ENCODE data around the gene SELL. TPM values are rescaled to one million over a fixed set of nuclear protein-coding genes. Genes with fewer than 3 reads are reported as not detected.

SELL gene
- total RNA-seq: 1 to 10 TPM in 4 of 7 donors, under 1 TPM in 3; 0.36 to 2.0 (median 1.2) TPM
- 10 to 100 TPM in 1 of 2 donors, under 1 TPM in 1; 0.42 to 11.0 TPM for polyA plus RNA-seq
- long read RNA-seq, donor 1, partial matches to known transcripts: 0 of 4 reads
- long read RNA-seq, donor 1, other reads (novel, unspliced or antisense): 1 of 4 reads
- long read RNA-seq, donor 2: 0 reads
- long read RNA-seq, donor 3, partial matches to known transcripts: 0 of 3 reads
- long read RNA-seq, donor 3, other reads (novel, unspliced or antisense): 0 of 3 reads

GRCh38 chr1:169711469-169712308, at the start of gene SELL:
SELL (minus strand) TSS chr1:169711620; CDS start chr1:169711498, 122 bp downstream.
- 9 to 10% (median 9%) methylated on average over 6 of the region's 6 CpGs for WGBS, 3 donors
- peak in 2 of 5 donors; percentile 21 to 37 for DNase-seq
- Histone ChIP-seq H3K9me3 (no peaks in the 10 kb centered on the region), H3K27me3 (no peaks in the 10 kb centered on the region), H3K36me3 (no peaks in the 10 kb centered on the region), H3K4me1 (ENCODE audit: insufficient read depth) (peaks cover 3% of the 10 kb centered on the region), H3K27ac (no peak within 1 kb of the TSS), H3K4me3 (no peak within 1 kb of the TSS)
- intact Hi-C loops (cut with DNase I): no loop called here
- TF ChIP-seq EP300 (IDR thresholded peaks at IDR 0.05): no peak
- peak in 2 of 3 donors; percentile 12 to 33 for TF ChIP-seq CTCF (IDR thresholded peaks at IDR 0.05)

DNA sequence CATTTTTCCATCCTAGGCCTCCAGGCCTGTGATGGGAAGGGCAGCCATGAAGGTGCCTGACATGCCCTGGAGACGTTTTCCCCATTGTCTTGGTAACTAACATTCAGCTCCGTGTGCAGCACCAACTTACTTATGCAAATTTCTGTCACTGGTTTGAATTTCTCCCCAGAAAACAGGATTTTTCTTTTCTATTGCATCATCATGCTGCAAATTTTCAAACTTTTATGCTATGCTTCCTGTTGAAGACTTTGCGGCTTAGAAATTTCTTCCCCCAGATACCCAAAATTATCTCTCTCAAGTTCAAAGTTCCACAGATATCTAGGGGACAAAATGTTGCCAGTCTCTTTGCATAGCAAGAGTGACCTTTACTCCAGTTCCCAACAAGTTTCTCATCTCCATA, 47.6 kb upstream of the SELL start:
- H3K4me1 ChIP-seq (ENCODE audit: insufficient read depth): no peaks in the 10 kb centered on the region
- no peaks in the 10 kb centered on the region for H3K9me3 ChIP-seq
- intact Hi-C loops (cut with DNase I): no loop called here
- H3K4me3 ChIP-seq: no peak overlapping the region
- H3K27me3 ChIP-seq: no peaks in the 10 kb centered on the region
- no peak overlapping the region for H3K27ac ChIP-seq
- no peaks in the 10 kb centered on the region for H3K36me3 ChIP-seq
- DNase-seq: no peak
- 86 to 90% (median 86%) methylated on average over 3 of the region's 3 CpGs for WGBS, 3 donors
- TF ChIP-seq POLR2A (IDR thresholded peaks at IDR 0.05) (no peak), CTCF (IDR thresholded peaks at IDR 0.05) (no peak), EP300 (IDR thresholded peaks at IDR 0.05) (no peak)

- intact Hi-C loops (cut with DNase I): no loop called here
- Histone ChIP-seq H3K4me1 (ENCODE audit: insufficient read depth) (no peaks in the 10 kb centered on the region), H3K27me3 (no peaks in the 10 kb centered on the region), H3K9me3 (no peaks in the 10 kb centered on the region), H3K36me3 (no peaks in the 10 kb centered on the region), H3K4me3 (no peak overlapping the region), H3K27ac (no peak overlapping the region)
- 63 to 75% (median 65%) methylated on average over 4 of the region's 4 CpGs for WGBS, 3 donors
- TF ChIP-seq POLR2A (IDR thresholded peaks at IDR 0.05) (no peak), EP300 (IDR thresholded peaks at IDR 0.05) (no peak)
- DNase-seq: no peak
Observed at GRCh38 chr1:169753549-169753948, 42.1 kb upstream of the SELL start.

DNA sequence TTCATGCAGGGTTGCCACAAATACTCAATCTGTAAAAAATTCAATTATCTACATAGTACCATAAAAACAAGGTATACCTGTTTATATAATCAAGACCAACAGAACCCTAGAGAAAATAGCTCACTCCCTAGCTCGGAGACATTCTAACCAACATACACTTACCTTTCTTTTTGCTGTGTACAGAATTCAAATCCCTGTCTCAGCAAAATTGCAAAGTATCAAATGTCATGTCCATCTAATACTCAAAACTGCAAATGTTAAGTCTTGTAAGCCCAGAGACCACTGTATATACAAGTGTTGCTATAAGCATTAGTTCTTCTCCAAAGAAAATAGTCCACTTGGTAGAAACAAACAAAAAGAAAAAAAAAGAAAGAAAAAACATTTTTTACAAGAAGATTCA, 38.6 kb upstream of the SELL start:
- H3K27me3 ChIP-seq: no peaks in the 10 kb centered on the region
- no peaks in the 10 kb centered on the region for H3K36me3 ChIP-seq
- 84 to 95% (median 92%) methylated on average over 1 of the region's 1 CpG for WGBS, 3 donors
- intact Hi-C loops (cut with DNase I): no loop called here
- TF ChIP-seq CTCF (IDR thresholded peaks at IDR 0.05): no peak
- no peak for TF ChIP-seq POLR2A (IDR thresholded peaks at IDR 0.05)
- TF ChIP-seq EP300 (IDR thresholded peaks at IDR 0.05): no peak
- no peak overlapping the region for H3K27ac ChIP-seq
- no peak overlapping the region for H3K4me3 ChIP-seq
- H3K9me3 ChIP-seq: no peaks in the 10 kb centered on the region
- no peaks in the 10 kb centered on the region for H3K4me1 ChIP-seq (ENCODE audit: insufficient read depth)
- no peak for DNase-seq

GRCh38 chr1:169746550-169746949, 35.1 kb upstream of the SELL start:
- H3K27me3 ChIP-seq: no peaks in the 10 kb centered on the region
- DNase-seq: no peak
- no peaks in the 10 kb centered on the region for H3K4me1 ChIP-seq (ENCODE audit: insufficient read depth)
- no peak overlapping the region for H3K27ac ChIP-seq
- intact Hi-C loops (cut with DNase I): no loop called here
- no peak for TF ChIP-seq POLR2A (IDR thresholded peaks at IDR 0.05)
- no peak for TF ChIP-seq CTCF (IDR thresholded peaks at IDR 0.05)
- no peak for TF ChIP-seq EP300 (IDR thresholded peaks at IDR 0.05)
- H3K4me3 ChIP-seq: no peak overlapping the region
- 90 to 93% (median 90%) methylated on average over 2 of the region's 2 CpGs for WGBS, 3 donors
- no peaks in the 10 kb centered on the region for H3K36me3 ChIP-seq
- no peaks in the 10 kb centered on the region for H3K9me3 ChIP-seq

All from ovary (tissue), 10 donors.